ENCODE data around the gene AGA. TPM values are rescaled to one million over a fixed set of nuclear protein-coding genes. Genes with fewer than 3 reads are reported as not detected.
A peak's percentile ranks its signal among the peaks of the same experiment; 100 is the strongest.

AGA gene
- total RNA-seq, 2 experiments from 2014 or later: 26.8 to 27.4 TPM

DNA sequence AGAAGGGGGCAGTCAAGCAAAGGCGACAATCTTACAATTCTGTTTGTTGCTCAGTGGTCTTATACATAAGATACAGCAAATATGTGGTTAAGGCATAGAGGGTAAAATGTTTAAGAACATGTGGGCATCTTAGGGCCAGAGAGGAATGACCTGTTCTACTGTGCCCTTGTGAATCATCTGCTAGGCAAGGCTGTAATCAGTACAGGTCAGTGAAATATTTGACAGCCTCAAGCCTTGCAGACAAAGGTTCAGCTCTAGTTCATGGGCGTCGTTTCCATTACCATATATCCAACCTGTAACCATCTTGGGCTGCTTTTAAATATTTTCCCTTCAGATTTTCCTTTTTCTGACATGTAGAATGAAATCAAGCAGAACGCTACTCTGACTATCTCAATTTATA is 37.3 kb downstream of the AGA start:
- no peak for ATAC-seq
- H3K4me1 Mint-ChIP-seq (ENCODE audit: low read depth): peaks cover 40% of the 10 kb centered on the region
- no peak overlapping the region for H3K27ac Mint-ChIP-seq
- DNase-seq: no peak
- CTCF ChIA-PET: interaction anchor here (1.1 to 1.2 kb wide), 2 partner anchors 12 to 20 kb away, joined by 3 to 4 read pairs; no protein-coding TSS in a partner anchor
- POLR2A ChIA-PET: interaction anchor here (2.6 kb wide), 1 partner anchor 37 kb away, joined by 14 read pairs; the partner anchor contains the start of gene AGA
- no peak overlapping the region for H3K4me3 Mint-ChIP-seq
- H3K27me3 Mint-ChIP-seq (ENCODE audit: low read depth): peaks cover 6% of the 10 kb centered on the region
- peaks cover 20% of the 10 kb centered on the region for H3K36me3 Mint-ChIP-seq (ENCODE audit: low read depth)
- H3K9me3 Mint-ChIP-seq (ENCODE audit: insufficient read depth): peaks cover 4% of the 10 kb centered on the region

DNA sequence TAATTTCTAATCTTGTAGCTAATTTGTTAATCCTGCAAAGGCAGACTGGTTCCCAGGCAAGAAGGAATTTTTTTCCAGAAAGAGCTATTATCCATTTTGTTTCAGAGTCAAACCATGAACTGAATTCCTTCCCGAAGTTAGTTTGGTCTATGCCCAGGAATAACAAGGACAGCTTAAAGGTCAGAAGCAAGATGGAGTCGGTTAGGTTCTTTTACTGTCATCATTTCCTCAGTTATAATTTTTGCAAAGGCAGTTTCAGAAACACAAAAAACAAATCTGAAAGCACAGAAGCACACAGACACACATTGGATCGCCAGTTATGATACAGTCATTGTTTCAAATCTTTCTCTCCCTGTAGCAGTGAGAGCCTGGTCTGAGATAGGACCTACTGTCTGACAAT is 37.9 kb downstream of the AGA start:
- POLR2A ChIA-PET: interaction anchor here (2.6 kb wide), 1 partner anchor 37 kb away, joined by 14 read pairs; the partner anchor contains the start of gene AGA
- ATAC-seq: no peak
- no peak overlapping the region for H3K4me3 Mint-ChIP-seq
- CTCF ChIA-PET: interaction anchor here (1.1 to 1.6 kb wide), 3 partner anchors 11 to 23 kb away, joined by 3 to 6 read pairs (median 4); no protein-coding TSS in a partner anchor
- peaks cover 4% of the 10 kb centered on the region for H3K9me3 Mint-ChIP-seq (ENCODE audit: insufficient read depth)
- H3K27me3 Mint-ChIP-seq (ENCODE audit: low read depth): peaks cover 6% of the 10 kb centered on the region
- H3K27ac Mint-ChIP-seq: no peak overlapping the region
- DNase-seq: no peak
- peaks cover 46% of the 10 kb centered on the region for H3K4me1 Mint-ChIP-seq (ENCODE audit: low read depth)
- peaks cover 20% of the 10 kb centered on the region for H3K36me3 Mint-ChIP-seq (ENCODE audit: low read depth)

- DNase-seq: no peak
- peaks cover 47% of the 10 kb centered on the region for H3K4me1 Mint-ChIP-seq (ENCODE audit: low read depth)
- peaks cover 6% of the 10 kb centered on the region for H3K27me3 Mint-ChIP-seq (ENCODE audit: low read depth)
- peaks cover 20% of the 10 kb centered on the region for H3K36me3 Mint-ChIP-seq (ENCODE audit: low read depth)
- no peak overlapping the region for H3K27ac Mint-ChIP-seq
- H3K9me3 Mint-ChIP-seq (ENCODE audit: insufficient read depth): peaks cover 4% of the 10 kb centered on the region
- ChIA-PET POLR2A (interaction anchor here (2.6 kb wide), 1 partner anchor 38 kb away, joined by 14 read pairs; the partner anchor contains the start of gene AGA), CTCF (interaction anchor here (1.0 to 1.6 kb wide), 2 partner anchors 10 to 23 kb away, joined by 3 to 6 read pairs; no protein-coding TSS in a partner anchor)
- H3K4me3 Mint-ChIP-seq: no peak overlapping the region
- ATAC-seq: no peak
Observed at GRCh38 chr4:177403746-177404145, 38.5 kb downstream of the AGA start.

- peak; percentile 80 for ATAC-seq
- Mint-ChIP-seq H3K9me3 (ENCODE audit: insufficient read depth) (peaks cover 11% of the 10 kb centered on the region), H3K27me3 (ENCODE audit: low read depth) (peaks cover 6% of the 10 kb centered on the region), H3K27ac (peak overlapping the region; percentile 82), H3K4me1 (ENCODE audit: low read depth) (peaks cover 49% of the 10 kb centered on the region), H3K4me3 (peak overlapping the region; percentile 52), H3K36me3 (ENCODE audit: low read depth) (peaks cover 24% of the 10 kb centered on the region)
- ChIA-PET CTCF (interaction anchor here (0.7 kb wide), 1 partner anchor 9 kb away, joined by 3 read pairs; no protein-coding TSS in a partner anchor), POLR2A (interaction anchor here (0.6 kb wide), 1 partner anchor 91 kb away, joined by 3 read pairs; no protein-coding TSS in a partner anchor)
- no peak for DNase-seq
Observed at GRCh38 chr4:177401658-177402273, 40.5 kb downstream of the AGA start.

DNA sequence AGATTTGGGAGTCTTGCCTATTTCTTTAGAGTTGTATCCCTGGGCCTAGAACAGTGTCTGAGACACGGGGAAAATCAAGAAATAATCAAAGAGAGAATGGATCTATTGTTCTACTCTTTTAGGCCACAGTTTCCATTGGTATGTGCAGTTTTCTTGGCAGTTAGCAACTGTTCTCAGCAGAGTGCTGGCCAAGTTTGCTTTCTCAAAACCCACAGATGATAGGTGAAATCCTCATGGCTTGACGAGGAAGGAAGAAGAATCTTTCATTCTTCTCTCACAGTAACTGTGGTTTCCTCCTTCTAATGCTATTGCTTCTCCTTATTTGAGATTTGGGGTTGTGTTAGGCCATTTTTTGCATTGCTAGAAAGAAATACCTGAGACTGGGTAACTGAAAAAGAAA is 42.2 kb downstream of the AGA start:
- no peak overlapping the region for H3K4me3 Mint-ChIP-seq
- H3K36me3 Mint-ChIP-seq (ENCODE audit: low read depth): peaks cover 24% of the 10 kb centered on the region
- POLR2A ChIA-PET: no interaction called here
- peaks cover 3% of the 10 kb centered on the region for H3K27me3 Mint-ChIP-seq (ENCODE audit: low read depth)
- H3K4me1 Mint-ChIP-seq (ENCODE audit: low read depth): peaks cover 51% of the 10 kb centered on the region
- peaks cover 11% of the 10 kb centered on the region for H3K9me3 Mint-ChIP-seq (ENCODE audit: insufficient read depth)
- DNase-seq: no peak
- ATAC-seq: no peak
- peak overlapping the region; percentile 84 for H3K27ac Mint-ChIP-seq
- CTCF ChIA-PET: no interaction called here

DNA sequence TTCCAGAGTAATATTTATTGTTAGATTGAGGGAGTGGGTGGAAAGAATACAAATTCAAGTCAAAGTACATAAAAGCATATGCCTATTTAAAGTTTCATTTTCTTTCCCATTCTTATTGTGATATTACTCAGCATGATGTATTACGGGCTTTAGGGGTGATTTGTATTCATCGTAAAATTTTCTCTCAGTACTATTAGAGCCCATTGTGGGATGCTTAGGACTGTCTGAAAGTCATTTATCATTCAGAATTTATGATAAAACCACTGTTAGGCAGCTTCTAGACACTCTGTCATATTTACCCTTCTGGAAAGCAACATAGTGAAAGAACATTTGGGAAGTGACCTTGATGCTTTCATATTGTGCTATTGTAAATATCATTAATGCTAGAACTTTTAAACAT is 45.9 kb downstream of the AGA start:
- peaks cover 54% of the 10 kb centered on the region for H3K4me1 Mint-ChIP-seq (ENCODE audit: low read depth)

DNA sequence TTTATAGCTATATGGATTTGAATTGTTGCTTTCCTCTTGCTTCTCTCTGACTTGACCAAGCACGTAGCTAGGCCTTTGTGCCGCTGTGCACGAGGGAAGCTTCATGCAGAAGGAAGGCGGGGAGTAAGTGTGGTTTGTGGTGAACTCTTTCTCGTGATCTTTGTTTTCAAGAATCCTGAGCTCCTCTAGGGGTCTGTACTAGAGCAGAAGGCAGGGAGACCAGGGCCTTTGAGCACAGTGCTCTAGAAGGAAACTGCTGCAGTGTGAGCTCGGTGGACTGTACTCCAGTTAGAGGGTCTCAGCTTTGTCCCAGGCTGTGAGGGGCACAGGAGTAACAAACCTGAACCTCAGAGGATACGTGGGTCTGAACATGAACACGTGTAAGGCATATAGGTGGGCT is 49.0 kb downstream of the AGA start:
- H3K4me3 Mint-ChIP-seq: peak overlapping the region; percentile 27
- peaks cover 40% of the 10 kb centered on the region for H3K4me1 Mint-ChIP-seq (ENCODE audit: low read depth)
- peaks cover 7% of the 10 kb centered on the region for H3K9me3 Mint-ChIP-seq (ENCODE audit: insufficient read depth)
- DNase-seq: peak; percentile 82
- H3K27ac Mint-ChIP-seq: peak overlapping the region; percentile 64
- ATAC-seq: peak; percentile 95
- ChIA-PET POLR2A (interaction anchor here (2.7 kb wide), 1 partner anchor 48 kb away, joined by 15 read pairs; the partner anchor contains the start of gene AGA), CTCF (interaction anchor here (0.6 to 1.7 kb wide), 10 partner anchors 9 to 143 kb away, joined by 3 to 8 read pairs (median 3); partner anchors contain the start of gene AGA)
- peaks cover 6% of the 10 kb centered on the region for H3K36me3 Mint-ChIP-seq (ENCODE audit: low read depth)
- H3K27me3 Mint-ChIP-seq (ENCODE audit: low read depth): peaks cover 4% of the 10 kb centered on the region

More for the DNA sequence above, 45.9 kb downstream of the AGA start:
- DNase-seq (no peak), ATAC-seq (no peak)
- Mint-ChIP-seq H3K9me3 (ENCODE audit: insufficient read depth) (peaks cover 11% of the 10 kb centered on the region), H3K27ac (no peak overlapping the region), H3K27me3 (ENCODE audit: low read depth) (no peaks in the 10 kb centered on the region), H3K36me3 (ENCODE audit: low read depth) (peaks cover 14% of the 10 kb centered on the region), H3K4me3 (no peak overlapping the region)
- ChIA-PET POLR2A (interaction anchor here (0.9 kb wide), 1 partner anchor 46 kb away, joined by 4 read pairs; the partner anchor contains the start of gene AGA), CTCF (interaction anchor here (0.9 kb wide), 1 partner anchor 144 kb away, joined by 3 read pairs; no protein-coding TSS in a partner anchor)

DNA sequence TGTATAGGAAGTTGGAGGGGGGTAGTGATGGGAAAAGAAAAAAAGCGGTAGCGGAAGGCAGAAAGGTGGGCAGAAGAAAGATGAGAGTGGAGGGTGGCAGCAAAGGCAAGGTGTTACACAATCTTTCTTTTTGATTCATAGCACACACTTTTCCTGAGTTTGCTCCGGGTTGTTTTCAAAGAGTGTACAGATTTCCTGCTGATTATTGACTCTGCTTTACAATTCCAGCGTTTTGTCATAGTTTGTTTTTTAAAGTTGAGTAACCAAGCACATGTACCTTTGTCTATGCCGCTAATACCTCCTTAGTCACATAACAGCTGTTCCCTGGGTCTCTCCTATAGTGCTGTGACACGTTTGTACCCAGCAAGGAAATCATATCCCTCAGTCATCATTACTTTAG is 50.3 kb downstream of the AGA start:
- H3K27me3 Mint-ChIP-seq (ENCODE audit: low read depth): peaks cover 4% of the 10 kb centered on the region
- DNase-seq: no peak
- CTCF ChIA-PET: interaction anchor here (1.7 kb wide), 1 partner anchor 50 kb away, joined by 8 read pairs; the partner anchor contains the start of gene AGA
- no peak for ATAC-seq
- POLR2A ChIA-PET: interaction anchor here (2.7 kb wide), 1 partner anchor 50 kb away, joined by 15 read pairs; the partner anchor contains the start of gene AGA
- no peak overlapping the region for H3K27ac Mint-ChIP-seq
- peak overlapping the region; percentile 4 for H3K4me3 Mint-ChIP-seq
- peaks cover 40% of the 10 kb centered on the region for H3K4me1 Mint-ChIP-seq (ENCODE audit: low read depth)
- H3K9me3 Mint-ChIP-seq (ENCODE audit: insufficient read depth): no peaks in the 10 kb centered on the region
- H3K36me3 Mint-ChIP-seq (ENCODE audit: low read depth): peaks cover 2% of the 10 kb centered on the region

DNA sequence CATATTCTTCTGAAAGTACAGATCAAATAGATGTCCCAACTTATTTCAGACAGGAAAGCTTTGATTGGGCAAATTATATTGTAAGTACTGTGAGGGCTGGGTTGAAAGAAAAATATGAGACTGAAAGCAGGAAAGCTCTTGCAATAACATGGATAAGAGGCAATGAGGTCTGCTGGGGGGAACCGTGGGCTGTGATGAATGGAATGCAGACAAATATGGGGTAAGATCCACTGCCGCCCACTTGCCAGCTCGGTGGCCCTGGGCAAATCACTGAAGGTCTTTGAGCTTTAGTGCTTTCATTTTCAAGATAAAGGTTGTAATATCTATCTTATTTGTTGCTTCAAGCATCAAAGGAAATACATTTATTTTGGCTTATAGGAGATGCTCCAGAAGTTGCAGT is 51.0 kb downstream of the AGA start:
- H3K9me3 Mint-ChIP-seq (ENCODE audit: insufficient read depth): no peaks in the 10 kb centered on the region
- ATAC-seq: no peak
- peaks cover 2% of the 10 kb centered on the region for H3K36me3 Mint-ChIP-seq (ENCODE audit: low read depth)
- DNase-seq: no peak
- ChIA-PET POLR2A (no interaction called here), CTCF (no interaction called here)
- H3K4me3 Mint-ChIP-seq: peak overlapping the region; percentile 4
- no peak overlapping the region for H3K27ac Mint-ChIP-seq
- peaks cover 4% of the 10 kb centered on the region for H3K27me3 Mint-ChIP-seq (ENCODE audit: low read depth)
- H3K4me1 Mint-ChIP-seq (ENCODE audit: low read depth): peaks cover 39% of the 10 kb centered on the region

- no peak for ATAC-seq
- Mint-ChIP-seq H3K36me3 (ENCODE audit: low read depth) (no peaks in the 10 kb centered on the region), H3K4me1 (ENCODE audit: low read depth) (peaks cover 18% of the 10 kb centered on the region), H3K4me3 (no peak overlapping the region), H3K9me3 (ENCODE audit: insufficient read depth) (no peaks in the 10 kb centered on the region), H3K27ac (no peak overlapping the region), H3K27me3 (ENCODE audit: low read depth) (peaks cover 16% of the 10 kb centered on the region)
- ChIA-PET CTCF (interaction anchor here (1.1 kb wide), 1 partner anchor 46 kb away, joined by 3 read pairs; no protein-coding TSS in a partner anchor), POLR2A (no interaction called here)
- no peak for DNase-seq
Observed at GRCh38 chr4:177386278-177386815, 55.9 kb downstream of the AGA start.

GRCh38 chr4:177385576-177386277 is 56.5 kb downstream of the AGA start:
- DNase-seq (no peak), ATAC-seq (no peak)
- H3K27me3 Mint-ChIP-seq (ENCODE audit: low read depth): peaks cover 12% of the 10 kb centered on the region
- H3K4me3 Mint-ChIP-seq: no peak overlapping the region
- peaks cover 13% of the 10 kb centered on the region for H3K4me1 Mint-ChIP-seq (ENCODE audit: low read depth)
- H3K36me3 Mint-ChIP-seq (ENCODE audit: low read depth): no peaks in the 10 kb centered on the region
- H3K27ac Mint-ChIP-seq: no peak overlapping the region
- CTCF ChIA-PET: interaction anchor here (1.1 kb wide), 1 partner anchor 46 kb away, joined by 3 read pairs; no protein-coding TSS in a partner anchor
- POLR2A ChIA-PET: no interaction called here
- H3K9me3 Mint-ChIP-seq (ENCODE audit: insufficient read depth): no peaks in the 10 kb centered on the region

All from activated CD8-positive, alpha-beta T cell treated with anti-CD3 and anti-CD28 coated beads, Interleukin-2, amount 10 ng/mL, durations not matched to agents 7 days and 5 days (primary cell).